IgD-negative memory B cell (primary cell): ENCODE data around the gene FAM216A. TPM values are rescaled to one million over a fixed set of nuclear protein-coding genes. Genes with fewer than 3 reads are reported as not detected.
"Not testable (repeated sequence)": the region's sequence is repeated elsewhere in the genome, so short reads cannot be mapped to it uniquely, and the experiment has no call there.

Experiments
- H3K27ac Mint-ChIP-seq, 3 donors: one replicate each; pipeline ENCODE4 v1.8.0; 2020 to 2022; ENCODE audit warnings: mild to moderate bottlenecking in 3 of 3, mixed read lengths in 3 of 3, moderate library complexity in 1 of 3
- H3K27me3 Mint-ChIP-seq: one replicate; pipeline ENCODE4 v1.8.0; 2021; ENCODE audit warnings: mixed read lengths
- H3K36me3 Mint-ChIP-seq: one replicate; pipeline ENCODE4 v1.8.0; 2020; ENCODE audit warnings: mild to moderate bottlenecking, mixed read lengths
- H3K4me1 Mint-ChIP-seq, 3 donors: one replicate each; pipeline ENCODE4 v1.8.0; 2020 to 2022; ENCODE audit warnings: mixed read lengths in 3 of 3, mild to moderate bottlenecking in 1 of 3
- H3K4me3 Mint-ChIP-seq, 4 donors: one replicate each; pipeline ENCODE4 v1.8.0; 2020 to 2022; ENCODE audit warnings: mild to moderate bottlenecking in 4 of 4, mixed read lengths in 4 of 4, moderate library complexity in 3 of 4
- H3K9me3 Mint-ChIP-seq, 3 donors: one replicate each; pipeline ENCODE4 v1.8.0; 2020 to 2021; ENCODE audit warnings: mixed read lengths in 3 of 3, mild to moderate bottlenecking in 1 of 3
- polyA plus RNA-seq: library from polyadenylated mRNA; unstranded; fragments of 300-500 nt; fragmentation: Illumina TruSeq; gene quantifications from one replicate; pipeline ENCODE4 v1.2.3, GENCODE V29; 2021

Gene FAM216A
- polyA plus RNA-seq, result 10.5 TPM

- Mint-ChIP-seq H3K27me3 (peaks cover 3% of the 10 kb centered on the region), H3K4me1 (peaks cover 13 to 31% (median 22%) of the 10 kb centered on the region in 3 donors), H3K4me3 (peak within 1 kb of the TSS; percentile 91 to 100 (median 98)), H3K27ac (peak within 1 kb of the TSS; percentile 79 to 93 (median 85)), H3K9me3 (no peaks in the 10 kb centered on the region), H3K36me3 (no peaks in the 10 kb centered on the region)
Observed at GRCh38 chr12:110468214-110469048, at the start of gene FAM216A, which contains the start of gene GPN3. Gene FAM216A (plus strand): TSS chr12:110468845. CDS start chr12:110468876, 31 bp downstream. Gene GPN3 (minus strand): TSS chr12:110468257. CDS start chr12:110468203, 54 bp downstream.

- H3K4me3 Mint-ChIP-seq, H3K36me3 Mint-ChIP-seq, H3K9me3 Mint-ChIP-seq, H3K27ac Mint-ChIP-seq, H3K27me3 Mint-ChIP-seq: not testable (repeated sequence)
- peaks cover 7 to 11% (median 9%) of the 10 kb centered on the region in 3 donors for H3K4me1 Mint-ChIP-seq
Observed at GRCh38 chr12:110420644-110421043, 48.0 kb upstream of the FAM216A start.

GRCh38 chr12:110421159-110421661 lies 47.4 kb upstream of the FAM216A start:
- Mint-ChIP-seq H3K27ac (no peak overlapping the region), H3K27me3 (peaks cover 3% of the 10 kb centered on the region), H3K4me1 (peaks cover 7 to 11% (median 9%) of the 10 kb centered on the region in 3 donors), H3K9me3 (no peaks in the 10 kb centered on the region), H3K36me3 (no peaks in the 10 kb centered on the region), H3K4me3 (no peak overlapping the region)

- no peaks in the 10 kb centered on the region for H3K36me3 Mint-ChIP-seq
Observed at GRCh38 chr12:110421701-110422100, 46.9 kb upstream of the FAM216A start.

GRCh38 chr12:110424237-110424636 lies 44.4 kb upstream of the FAM216A start:
- Mint-ChIP-seq H3K27me3 (peaks cover 3% of the 10 kb centered on the region), H3K4me1 (no peaks in the 10 kb centered on the region), H3K36me3 (no peaks in the 10 kb centered on the region), H3K4me3 (no peak overlapping the region), H3K27ac (no peak overlapping the region), H3K9me3 (no peaks in the 10 kb centered on the region)

More at GRCh38 chr12:110421701-110422100, 46.9 kb upstream of the FAM216A start:
- peaks cover 7 to 11% (median 9%) of the 10 kb centered on the region in 3 donors for H3K4me1 Mint-ChIP-seq
- H3K27me3 Mint-ChIP-seq, result peaks cover 3% of the 10 kb centered on the region
- no peaks in the 10 kb centered on the region for H3K9me3 Mint-ChIP-seq
- no peak overlapping the region for H3K4me3 Mint-ChIP-seq
- no peak overlapping the region for H3K27ac Mint-ChIP-seq

GRCh38 chr12:110426406-110426805 lies 42.2 kb upstream of the FAM216A start:
- no peak overlapping the region for H3K4me3 Mint-ChIP-seq
- H3K36me3 Mint-ChIP-seq, result no peaks in the 10 kb centered on the region
- peaks cover 3% of the 10 kb centered on the region for H3K27me3 Mint-ChIP-seq

GRCh38 chr12:110429676-110430075 lies 39.0 kb upstream of the FAM216A start:
- not testable (repeated sequence) for H3K36me3 Mint-ChIP-seq, H3K9me3 Mint-ChIP-seq, H3K27me3 Mint-ChIP-seq, H3K4me1 Mint-ChIP-seq
- H3K27ac Mint-ChIP-seq, result peak overlapping the region in 1 of 3 donors; percentile 34
- peak overlapping the region in 1 of 4 donors; percentile 37 for H3K4me3 Mint-ChIP-seq

More at GRCh38 chr12:110426406-110426805, 42.2 kb upstream of the FAM216A start:
- H3K4me1 Mint-ChIP-seq, result peaks cover 2 to 3% (median 3%) of the 10 kb centered on the region in 3 donors
- H3K27ac Mint-ChIP-seq, result no peak overlapping the region
- no peaks in the 10 kb centered on the region for H3K9me3 Mint-ChIP-seq

- Mint-ChIP-seq H3K27me3 (peaks cover 3% of the 10 kb centered on the region), H3K36me3 (no peaks in the 10 kb centered on the region), H3K4me3 (peak overlapping the region in 1 of 4 donors; percentile 97), H3K27ac (peak overlapping the region in 1 of 3 donors; percentile 88), H3K4me1 (peaks cover 2 to 6% (median 6%) of the 10 kb centered on the region in 3 donors), H3K9me3 (no peaks in the 10 kb centered on the region)
Observed at GRCh38 chr12:110431957-110432587, 36.6 kb upstream of the FAM216A start.

GRCh38 chr12:110436231-110436630 lies 32.4 kb upstream of the FAM216A start:
- Mint-ChIP-seq H3K4me1 (peaks cover 1 to 5% (median 5%) of the 10 kb centered on the region in 3 donors), H3K27me3 (no peaks in the 10 kb centered on the region), H3K36me3 (no peaks in the 10 kb centered on the region), H3K9me3 (no peaks in the 10 kb centered on the region), H3K4me3 (no peak overlapping the region), H3K27ac (no peak overlapping the region)

GRCh38 chr12:110444455-110444854 lies 24.2 kb upstream of the FAM216A start:
- Mint-ChIP-seq H3K27ac (peak overlapping the region in 2 of 3 donors; percentile 61 to 78), H3K36me3 (peaks cover 1% of the 10 kb centered on the region), H3K27me3 (no peaks in the 10 kb centered on the region), H3K4me3 (peak overlapping the region in 1 of 4 donors; percentile 83), H3K9me3 (no peaks in the 10 kb centered on the region), H3K4me1 (peaks cover 19 to 29% (median 21%) of the 10 kb centered on the region in 3 donors)

- H3K9me3 Mint-ChIP-seq, result no peaks in the 10 kb centered on the region
- peak within 1 kb of the TSS; percentile 99 to 100 (median 99) for H3K27ac Mint-ChIP-seq
- no peaks in the 10 kb centered on the region for H3K27me3 Mint-ChIP-seq
- peaks cover 26 to 31% (median 30%) of the 10 kb centered on the region in 3 donors for H3K4me1 Mint-ChIP-seq
- H3K36me3 Mint-ChIP-seq, result peaks cover 3% of the 10 kb centered on the region
- H3K4me3 Mint-ChIP-seq, result peak within 1 kb of the TSS; percentile 98 to 100 (median 99)
Observed at GRCh38 chr12:110449799-110450497, 18.7 kb upstream of the FAM216A start, which contains the start of gene ARPC3. Gene ARPC3 (minus strand): TSS chr12:110450337. CDS start chr12:110450260, 77 bp downstream.

GRCh38 chr12:110451263-110451662 lies 17.4 kb upstream of the FAM216A start:
- peaks cover 3% of the 10 kb centered on the region for H3K36me3 Mint-ChIP-seq
- H3K4me3 Mint-ChIP-seq, result peak overlapping the region in 1 of 4 donors; percentile 98
- H3K27ac Mint-ChIP-seq, result peak overlapping the region; percentile 85 to 100 (median 99)
- no peaks in the 10 kb centered on the region for H3K9me3 Mint-ChIP-seq
- H3K27me3 Mint-ChIP-seq, result no peaks in the 10 kb centered on the region
- peaks cover 28 to 32% (median 31%) of the 10 kb centered on the region in 3 donors for H3K4me1 Mint-ChIP-seq

- Mint-ChIP-seq H3K27ac (no peak overlapping the region), H3K9me3 (no peaks in the 10 kb centered on the region), H3K36me3 (peaks cover 5% of the 10 kb centered on the region), H3K27me3 (no peaks in the 10 kb centered on the region), H3K4me1 (peaks cover 27 to 35% (median 30%) of the 10 kb centered on the region in 3 donors), H3K4me3 (peak overlapping the region in 1 of 4 donors; percentile 35)
Observed at GRCh38 chr12:110453569-110454296, 14.9 kb upstream of the FAM216A start.

- Mint-ChIP-seq H3K4me1 (peaks cover 23 to 33% (median 28%) of the 10 kb centered on the region in 3 donors), H3K36me3 (peaks cover 10% of the 10 kb centered on the region), H3K27ac (peak overlapping the region in 2 of 3 donors; percentile 75 to 81)
Observed at GRCh38 chr12:110458756-110459155, 9.9 kb upstream of the FAM216A start.

More at GRCh38 chr12:110458756-110459155, 9.9 kb upstream of the FAM216A start:
- Mint-ChIP-seq H3K9me3 (no peaks in the 10 kb centered on the region), H3K4me3 (peak overlapping the region in 2 of 4 donors; percentile 20 to 49), H3K27me3 (no peaks in the 10 kb centered on the region)
